ENCODE measurements around the gene EXOC5.

Gene EXOC5, protein sequence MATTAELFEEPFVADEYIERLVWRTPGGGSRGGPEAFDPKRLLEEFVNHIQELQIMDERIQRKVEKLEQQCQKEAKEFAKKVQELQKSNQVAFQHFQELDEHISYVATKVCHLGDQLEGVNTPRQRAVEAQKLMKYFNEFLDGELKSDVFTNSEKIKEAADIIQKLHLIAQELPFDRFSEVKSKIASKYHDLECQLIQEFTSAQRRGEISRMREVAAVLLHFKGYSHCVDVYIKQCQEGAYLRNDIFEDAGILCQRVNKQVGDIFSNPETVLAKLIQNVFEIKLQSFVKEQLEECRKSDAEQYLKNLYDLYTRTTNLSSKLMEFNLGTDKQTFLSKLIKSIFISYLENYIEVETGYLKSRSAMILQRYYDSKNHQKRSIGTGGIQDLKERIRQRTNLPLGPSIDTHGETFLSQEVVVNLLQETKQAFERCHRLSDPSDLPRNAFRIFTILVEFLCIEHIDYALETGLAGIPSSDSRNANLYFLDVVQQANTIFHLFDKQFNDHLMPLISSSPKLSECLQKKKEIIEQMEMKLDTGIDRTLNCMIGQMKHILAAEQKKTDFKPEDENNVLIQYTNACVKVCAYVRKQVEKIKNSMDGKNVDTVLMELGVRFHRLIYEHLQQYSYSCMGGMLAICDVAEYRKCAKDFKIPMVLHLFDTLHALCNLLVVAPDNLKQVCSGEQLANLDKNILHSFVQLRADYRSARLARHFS

DNA sequence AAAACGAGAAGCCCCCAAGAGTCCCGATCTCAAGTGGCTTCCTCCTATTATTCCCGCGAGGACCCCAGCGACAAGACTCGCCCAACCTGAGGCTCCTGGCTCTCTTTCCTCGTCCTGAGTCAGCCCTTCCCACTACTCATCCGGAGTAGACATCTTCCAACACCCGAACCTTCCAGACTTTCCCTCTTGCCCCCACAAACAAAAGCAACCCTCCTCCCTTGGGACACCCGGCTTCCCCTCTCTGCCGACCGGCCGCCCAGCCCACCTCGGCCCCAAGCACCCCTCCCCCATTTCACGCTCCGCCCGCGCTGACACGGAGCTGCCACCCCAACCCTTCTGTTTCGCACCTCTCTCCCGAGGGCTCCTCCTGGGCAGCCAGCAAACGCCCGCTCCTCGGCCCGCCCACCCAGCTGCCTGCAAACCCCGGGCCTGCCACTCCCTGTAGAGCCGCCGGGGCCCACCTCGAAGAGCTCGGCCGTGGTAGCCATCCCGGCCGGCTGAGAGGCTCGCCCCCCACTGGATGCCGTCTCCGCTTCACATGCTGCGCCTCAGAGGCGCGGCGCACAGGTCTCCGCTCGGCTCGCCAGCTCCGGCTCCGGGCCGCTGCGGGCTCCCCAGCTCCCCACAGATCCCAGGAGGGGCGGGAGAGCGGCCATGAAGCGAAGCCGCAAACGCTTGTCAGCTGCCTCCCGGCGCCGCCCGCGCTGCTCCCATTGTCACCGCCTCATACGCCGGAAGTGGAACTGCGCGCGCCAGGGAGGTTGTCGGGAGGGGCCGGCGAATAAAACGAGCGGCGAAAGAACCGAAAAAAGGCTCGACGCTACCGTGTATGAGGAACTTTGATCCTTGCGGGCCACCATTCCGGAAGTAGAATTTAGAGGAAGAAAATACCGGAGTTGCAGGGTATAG, at the start of gene EXOC5, which contains the start of gene AP5M1:
Gene EXOC5, minus strand, starts transcription at position 745 of the 909 bp plus-strand sequence. Its CDS starts 257 bp downstream, at position 488.
Gene AP5M1, plus strand, starts transcription at position 811 of the 909 bp plus-strand sequence. CDS start 344 bp downstream, outside the sequence.
- Histone ChIP-seq H3K27me3 (ENCODE audit: insufficient read depth, low read length) (no peaks in the 10 kb centered on the region), H3K4me3 (ENCODE audit: low read length) (peak within 1 kb of the TSS; percentile 100), H3K9me3 (ENCODE audit: insufficient read depth, low read depth, low read length) (no peaks in the 10 kb centered on the region), H3K36me3 (ENCODE audit: insufficient read depth, low read depth, low read length) (peaks cover 3% of the 10 kb centered on the region; the same call in 1 of the 2 replicates), H3K9ac (ENCODE audit: low read depth, low read length) (peak within 1 kb of the TSS; percentile 99), H3K27ac (ENCODE audit: low read length) (peak within 1 kb of the TSS; percentile 87), H3K4me1 (ENCODE audit: insufficient read depth, low read length) (peaks cover 28% of the 10 kb centered on the region)

DNA sequence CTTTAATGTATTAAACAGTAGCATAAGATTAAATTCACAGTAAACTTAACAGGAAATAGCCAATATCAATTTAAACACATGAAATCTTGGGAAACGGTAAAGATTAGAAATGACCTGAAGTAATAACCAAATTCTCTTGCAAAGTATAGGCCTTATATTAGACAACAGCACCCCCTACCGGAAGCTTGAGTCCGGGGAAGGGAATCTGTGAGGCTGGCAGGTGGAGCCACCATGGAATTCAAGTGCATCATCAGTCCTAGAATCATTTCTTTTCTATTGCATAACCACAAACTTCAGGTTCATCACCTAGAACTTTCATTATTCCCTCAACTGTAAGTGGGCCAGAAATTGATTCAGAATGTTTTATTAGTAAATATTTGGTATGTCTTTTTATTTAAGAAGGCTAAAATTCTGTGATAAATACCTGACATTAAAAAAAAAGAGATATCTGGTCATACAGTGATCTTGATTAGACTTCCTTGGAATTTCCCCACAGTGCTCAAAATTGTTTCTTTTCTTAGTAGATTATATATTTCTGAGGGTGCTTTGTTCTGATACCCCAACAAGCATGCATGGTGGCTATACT, 48.6 kb upstream of the EXOC5 start:
- Histone ChIP-seq H3K27me3 (ENCODE audit: insufficient read depth, low read length) (no peaks in the 10 kb centered on the region), H3K9ac (ENCODE audit: low read depth, low read length) (no peak overlapping the region), H3K36me3 (ENCODE audit: insufficient read depth, low read depth, low read length) (no peaks in the 10 kb centered on the region), H3K4me1 (ENCODE audit: insufficient read depth, low read length) (no peaks in the 10 kb centered on the region), H3K4me3 (ENCODE audit: low read length) (no peak overlapping the region), H3K9me3 (ENCODE audit: insufficient read depth, low read depth, low read length) (no peaks in the 10 kb centered on the region), H3K27ac (ENCODE audit: low read length) (no peak overlapping the region)

DNA sequence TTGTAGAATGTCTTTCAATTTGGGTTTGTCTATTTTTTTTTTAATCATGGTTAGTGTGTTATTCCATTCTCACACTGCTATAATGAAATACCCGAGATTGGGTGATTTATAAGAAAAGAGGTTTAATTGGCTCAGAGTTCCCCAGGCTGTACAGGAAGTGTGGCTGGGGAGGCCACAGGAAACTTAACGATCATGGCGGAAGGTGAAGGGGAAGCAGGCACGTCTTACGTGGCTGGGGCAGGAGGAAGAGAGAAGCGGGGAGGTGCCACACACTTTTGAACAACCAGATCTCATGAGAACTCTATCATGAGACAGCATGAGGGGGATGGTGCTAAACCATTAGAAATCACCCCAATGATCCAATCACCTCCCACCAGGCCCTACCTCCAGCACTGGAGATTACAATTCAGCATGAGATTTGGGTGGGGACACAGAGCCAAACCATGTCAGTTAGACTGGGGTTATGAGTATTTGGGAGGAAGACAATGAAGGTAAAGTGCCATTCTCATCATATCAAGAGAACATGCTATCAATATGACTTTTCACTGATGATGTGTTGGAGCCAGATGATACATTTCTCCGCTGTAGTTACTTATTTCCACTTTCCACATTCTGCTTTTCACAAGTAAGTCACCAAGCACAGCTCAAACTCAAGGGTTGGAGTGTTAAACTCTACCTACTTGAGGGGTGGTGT, 45.8 kb upstream of the EXOC5 start:
- Histone ChIP-seq H3K4me3 (ENCODE audit: low read length) (no peak overlapping the region), H3K9ac (ENCODE audit: low read depth, low read length) (no peak overlapping the region), H3K9me3 (ENCODE audit: insufficient read depth, low read depth, low read length) (no peaks in the 10 kb centered on the region), H3K4me1 (ENCODE audit: insufficient read depth, low read length) (no peaks in the 10 kb centered on the region), H3K36me3 (ENCODE audit: insufficient read depth, low read depth, low read length) (no peaks in the 10 kb centered on the region), H3K27ac (ENCODE audit: low read length) (no peak overlapping the region), H3K27me3 (ENCODE audit: insufficient read depth, low read length) (no peaks in the 10 kb centered on the region)

DNA sequence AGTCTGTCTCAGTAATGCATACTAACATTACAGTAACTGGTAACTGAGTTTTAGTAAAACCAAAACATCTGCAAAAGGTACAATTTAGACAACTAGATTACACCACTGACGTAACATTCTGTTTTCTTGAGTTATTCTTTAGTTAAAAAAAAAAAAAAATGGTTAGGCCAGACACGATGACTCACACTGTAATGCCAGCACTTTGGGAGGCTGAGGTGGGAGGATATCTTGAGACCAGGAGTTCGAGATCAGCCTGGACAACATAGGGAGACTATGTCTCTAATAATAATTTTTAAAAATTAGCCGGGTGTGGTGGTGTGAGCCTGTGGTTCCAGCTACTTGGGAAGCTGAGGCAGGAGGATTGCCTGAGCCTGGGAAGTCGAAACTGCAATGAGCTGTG, 34.2 kb upstream of the EXOC5 start:
- Histone ChIP-seq H3K36me3 (ENCODE audit: insufficient read depth, low read depth, low read length) (no peaks in the 10 kb centered on the region), H3K9ac (ENCODE audit: low read depth, low read length) (no peak overlapping the region), H3K27me3 (ENCODE audit: insufficient read depth, low read length) (no peaks in the 10 kb centered on the region), H3K27ac (ENCODE audit: low read length) (no peak overlapping the region), H3K4me3 (ENCODE audit: low read length) (no peak overlapping the region), H3K4me1 (ENCODE audit: insufficient read depth, low read length) (no peaks in the 10 kb centered on the region), H3K9me3 (ENCODE audit: insufficient read depth, low read depth, low read length) (no peaks in the 10 kb centered on the region)

DNA sequence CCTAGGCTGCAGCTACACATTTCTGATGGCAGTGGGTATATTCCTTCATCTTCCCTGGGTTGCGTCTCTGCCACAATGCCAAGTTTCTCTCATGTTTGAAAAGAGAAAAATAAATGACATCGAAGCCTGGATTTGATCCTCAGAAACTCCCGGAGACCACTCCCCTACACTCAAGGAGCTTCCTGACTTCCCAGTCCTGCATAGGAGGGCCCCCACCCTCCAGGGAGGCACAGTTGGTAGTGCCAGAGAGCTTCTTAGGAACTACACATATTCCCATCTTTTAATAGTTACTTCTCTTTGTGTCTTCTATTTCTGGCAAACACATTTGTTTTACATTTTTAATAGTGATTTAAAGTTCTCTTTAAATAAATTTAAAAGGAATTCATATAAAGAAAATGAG, 30.8 kb upstream of the EXOC5 start:
- Histone ChIP-seq H3K36me3 (ENCODE audit: insufficient read depth, low read depth, low read length) (no peaks in the 10 kb centered on the region), H3K27ac (ENCODE audit: low read length) (no peak overlapping the region), H3K9ac (ENCODE audit: low read depth, low read length) (no peak overlapping the region), H3K4me1 (ENCODE audit: insufficient read depth, low read length) (no peaks in the 10 kb centered on the region), H3K9me3 (ENCODE audit: insufficient read depth, low read depth, low read length) (no peaks in the 10 kb centered on the region), H3K4me3 (ENCODE audit: low read length) (no peak overlapping the region), H3K27me3 (ENCODE audit: insufficient read depth, low read length) (no peaks in the 10 kb centered on the region)

DNA sequence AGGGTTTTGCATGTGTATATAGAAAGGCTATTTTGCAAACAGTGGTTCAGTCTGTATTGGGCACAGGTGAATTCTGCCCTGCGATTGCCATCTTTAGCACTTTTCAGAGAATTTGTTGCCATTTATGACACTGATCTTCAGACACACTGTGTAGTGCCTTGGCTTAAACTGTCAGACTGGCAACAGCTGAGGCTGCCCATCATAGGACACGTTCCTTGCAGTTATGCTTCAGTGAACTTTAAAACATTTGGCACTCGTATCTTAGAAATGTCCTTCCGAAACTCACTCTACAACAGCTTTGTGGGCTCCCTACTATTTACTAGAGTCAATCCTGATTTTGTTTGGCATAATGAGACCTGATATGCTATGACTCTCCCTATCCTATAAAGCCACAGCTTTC, 29.1 kb upstream of the EXOC5 start:
- Histone ChIP-seq H3K27ac (ENCODE audit: low read length) (no peak overlapping the region), H3K27me3 (ENCODE audit: insufficient read depth, low read length) (no peaks in the 10 kb centered on the region), H3K36me3 (ENCODE audit: insufficient read depth, low read depth, low read length) (no peaks in the 10 kb centered on the region), H3K9me3 (ENCODE audit: insufficient read depth, low read depth, low read length) (no peaks in the 10 kb centered on the region), H3K4me3 (ENCODE audit: low read length) (no peak overlapping the region), H3K4me1 (ENCODE audit: insufficient read depth, low read length) (peaks cover 5% of the 10 kb centered on the region; the same call in 1 of the 2 replicates), H3K9ac (ENCODE audit: low read depth, low read length) (no peak overlapping the region)

DNA sequence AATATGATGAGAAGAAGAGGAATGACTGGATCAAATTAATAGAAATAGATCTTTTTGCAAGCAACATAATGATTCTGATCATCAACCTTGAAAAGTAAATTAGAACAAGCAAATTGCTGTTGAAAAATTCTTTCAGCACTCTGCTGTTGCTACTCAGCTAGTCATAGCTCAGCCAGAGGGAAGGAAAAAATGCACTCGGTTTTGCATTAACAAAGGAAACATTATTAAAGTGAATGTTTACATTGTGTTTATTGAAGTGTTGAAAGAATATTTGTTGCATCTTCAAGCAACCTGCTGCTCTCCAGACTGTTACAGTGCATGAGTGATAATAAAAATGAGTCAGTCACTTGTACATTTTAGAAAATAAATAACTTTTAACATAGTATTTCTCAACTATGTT, 26.5 kb upstream of the EXOC5 start:
- no peak overlapping the region for H3K9ac ChIP-seq (ENCODE audit: low read depth, low read length)
- H3K27ac ChIP-seq (ENCODE audit: low read length) = no peak overlapping the region
- H3K36me3 ChIP-seq (ENCODE audit: insufficient read depth, low read depth, low read length) = 0 out of 2 replicates have a peak, but pooled peaks cover 7% of the 10 kb centered on the region
- no peak overlapping the region for H3K4me3 ChIP-seq (ENCODE audit: low read length)
- H3K4me1 ChIP-seq (ENCODE audit: insufficient read depth, low read length) = peaks cover 5% of the 10 kb centered on the region; the same call in 1 of the 2 replicates
- no peaks in the 10 kb centered on the region for H3K27me3 ChIP-seq (ENCODE audit: insufficient read depth, low read length)
- no peaks in the 10 kb centered on the region for H3K9me3 ChIP-seq (ENCODE audit: insufficient read depth, low read depth, low read length)

DNA sequence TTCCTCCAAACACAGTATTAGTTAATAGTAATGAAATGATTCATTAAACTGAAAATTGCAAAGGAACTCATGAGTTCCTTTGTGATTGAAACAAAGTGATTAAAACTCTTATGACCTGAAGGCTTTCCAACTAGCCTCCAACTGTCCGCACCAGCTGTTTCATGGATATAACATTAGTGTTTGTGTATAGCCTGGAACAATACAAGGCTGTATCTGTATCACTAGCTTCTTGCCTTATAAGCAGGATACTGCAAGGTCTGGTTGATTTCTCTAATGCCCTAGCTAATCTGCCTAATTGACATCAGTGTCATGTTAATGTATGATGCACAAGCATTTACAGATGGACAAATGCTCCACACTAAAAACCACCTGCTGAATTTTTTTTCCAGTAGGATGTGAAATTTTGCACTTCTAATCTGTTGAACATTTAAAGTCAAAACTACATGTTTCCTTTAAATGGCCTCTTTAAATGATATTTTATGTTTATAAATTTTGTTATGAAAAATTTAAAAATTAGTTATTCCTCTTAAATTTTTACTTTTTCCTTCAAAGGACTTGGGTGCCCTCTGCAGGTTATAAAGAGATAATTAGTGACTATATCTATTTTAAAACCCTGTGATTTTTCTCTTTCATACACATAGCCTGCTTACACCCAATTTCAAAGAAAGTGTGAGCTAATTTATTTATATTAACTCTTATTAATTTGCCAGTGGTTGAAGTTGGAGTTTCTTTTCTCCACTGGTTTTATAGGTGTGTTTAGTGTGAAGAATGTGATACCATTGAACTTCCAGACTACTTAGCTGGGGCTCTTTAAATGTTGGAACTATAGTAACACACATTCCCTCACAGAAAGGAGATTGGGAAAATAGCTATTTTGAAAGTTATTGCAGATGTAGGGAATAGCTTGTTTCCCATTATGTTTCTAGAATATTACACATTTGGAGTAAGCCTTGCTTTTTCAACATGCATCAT, 25.4 kb upstream of the EXOC5 start:
- Histone ChIP-seq H3K9me3 (ENCODE audit: insufficient read depth, low read depth, low read length) (no peaks in the 10 kb centered on the region), H3K27ac (ENCODE audit: low read length) (no peak overlapping the region), H3K27me3 (ENCODE audit: insufficient read depth, low read length) (no peaks in the 10 kb centered on the region), H3K4me1 (ENCODE audit: insufficient read depth, low read length) (peaks cover 5% of the 10 kb centered on the region; the same call in 1 of the 2 replicates), H3K4me3 (ENCODE audit: low read length) (no peak overlapping the region), H3K36me3 (ENCODE audit: insufficient read depth, low read depth, low read length) (peaks cover 18% of the 10 kb centered on the region; the same call in 1 of the 2 replicates), H3K9ac (ENCODE audit: low read depth, low read length) (no peak overlapping the region)

DNA sequence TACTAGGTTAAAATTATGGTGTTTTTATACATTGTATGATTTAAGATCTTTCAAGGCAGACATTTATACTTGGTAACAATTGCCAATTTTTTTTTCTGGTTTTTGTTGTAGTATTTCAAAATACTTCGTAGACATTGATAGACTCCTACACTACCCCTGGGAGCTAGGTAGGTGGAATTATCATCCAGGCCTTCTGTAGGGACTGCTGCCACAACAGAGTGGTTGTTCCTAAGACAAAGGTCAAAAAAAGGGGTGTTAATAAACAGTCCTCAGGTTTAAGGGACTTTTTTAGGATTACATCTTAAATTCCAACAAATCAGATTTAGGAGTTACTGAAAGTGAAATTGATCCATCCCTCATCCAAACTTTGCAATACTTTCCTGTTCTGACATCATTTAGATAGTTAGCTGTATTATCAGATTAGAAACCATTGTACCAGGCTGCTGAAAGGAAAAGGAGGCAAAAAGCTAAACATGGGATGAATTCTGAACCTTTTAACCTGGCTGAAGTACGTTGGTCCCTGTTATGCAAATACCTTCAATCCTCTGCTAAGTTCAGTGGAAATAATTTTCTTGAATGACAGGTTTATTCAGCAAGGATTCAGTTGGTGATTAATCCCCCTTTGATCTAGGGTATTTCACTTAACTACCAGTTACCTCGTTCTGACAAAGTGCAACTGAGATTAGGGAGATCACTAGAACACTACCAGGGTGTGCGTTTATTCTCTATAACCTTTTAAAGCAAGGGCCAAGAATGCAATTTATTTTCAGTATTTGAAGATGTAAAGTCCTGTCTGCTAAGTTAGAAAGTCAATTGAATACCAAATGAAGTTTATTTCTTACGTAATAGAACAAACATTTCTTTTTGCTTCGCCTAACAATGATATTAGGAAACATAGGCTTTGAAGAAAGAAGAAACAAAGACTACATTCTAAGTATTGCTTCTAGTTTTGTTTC, 23.3 kb upstream of the EXOC5 start:
- Histone ChIP-seq H3K27me3 (ENCODE audit: insufficient read depth, low read length) (no peaks in the 10 kb centered on the region), H3K36me3 (ENCODE audit: insufficient read depth, low read depth, low read length) (peaks cover 34% of the 10 kb centered on the region), H3K27ac (ENCODE audit: low read length) (no peak overlapping the region)

More for the DNA sequence above, 23.3 kb upstream of the EXOC5 start:
- Histone ChIP-seq H3K4me1 (ENCODE audit: insufficient read depth, low read length) (peaks cover 5% of the 10 kb centered on the region; the same call in 1 of the 2 replicates), H3K9ac (ENCODE audit: low read depth, low read length) (0 out of 2 replicates have a peak overlapping the region, but pooled peaks have one; percentile 31), H3K4me3 (ENCODE audit: low read length) (no peak overlapping the region), H3K9me3 (ENCODE audit: insufficient read depth, low read depth, low read length) (no peaks in the 10 kb centered on the region)

Data from iPS-20b (cell line).